ENCODE data around the gene RNF181. TPM values are rescaled to one million over a fixed set of nuclear protein-coding genes. Genes with fewer than 3 reads are reported as not detected.

The RNF181 gene
- total RNA-seq, 1 donor from 2014 or later: 155 TPM

DNA sequence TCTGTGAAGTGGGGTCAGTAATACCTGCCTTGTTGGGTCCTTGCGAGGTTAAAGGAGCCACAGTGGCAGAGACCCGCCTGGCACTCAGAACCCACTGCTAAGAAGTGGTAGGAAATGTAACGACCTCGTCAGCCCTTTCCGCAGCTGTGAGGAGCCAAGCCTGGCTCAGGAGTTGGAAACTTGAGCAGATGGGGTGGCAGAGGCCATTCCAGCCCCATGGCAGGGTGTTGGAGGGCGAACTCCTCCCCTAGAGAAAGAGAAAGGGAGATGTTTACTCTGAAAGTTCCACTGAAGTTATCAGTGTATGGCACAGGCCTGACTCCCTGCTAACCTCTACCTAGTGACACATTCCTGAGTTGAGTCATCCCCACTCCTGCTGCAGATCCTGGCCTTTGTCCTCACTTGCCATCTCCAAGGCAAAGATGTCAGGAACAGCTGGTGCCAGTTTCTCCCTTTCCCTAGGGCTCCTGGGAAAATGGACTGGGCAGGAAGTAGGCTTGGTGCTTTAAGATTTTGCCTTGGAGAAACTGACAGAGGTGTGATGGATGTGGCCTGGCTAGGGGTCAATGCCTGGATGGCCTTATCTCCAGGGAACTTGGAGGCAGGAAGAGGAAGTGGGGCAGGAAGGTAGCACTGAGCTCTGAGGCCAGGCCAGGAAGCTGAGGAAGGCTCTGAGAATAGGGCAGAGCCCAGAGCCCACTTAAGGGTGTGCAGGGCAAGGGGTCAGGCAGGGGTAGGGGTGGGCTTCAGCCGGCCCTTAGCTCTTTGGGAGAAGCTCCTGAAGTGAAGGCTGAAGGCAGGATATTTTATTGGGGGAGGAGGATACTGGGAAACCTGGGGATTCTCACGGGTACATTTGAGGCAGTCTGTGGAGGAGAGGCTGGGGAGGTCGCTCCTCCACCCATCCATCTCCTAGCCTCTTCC lies 10.4 kb upstream of the RNF181 start:
- Mint-ChIP-seq H3K4me3 (ENCODE audit: unreplicated experiment) (peak overlapping the region; percentile 83), H3K36me3 (ENCODE audit: low read depth, unreplicated experiment) (peaks cover 25% of the 10 kb centered on the region), H3K4me1 (ENCODE audit: unreplicated experiment) (peaks cover 77% of the 10 kb centered on the region), H3K27ac (ENCODE audit: unreplicated experiment) (peak overlapping the region; percentile 94), H3K9me3 (ENCODE audit: unreplicated experiment) (no peaks in the 10 kb centered on the region), H3K27me3 (ENCODE audit: unreplicated experiment) (peaks cover 12% of the 10 kb centered on the region)
- DNase-seq (ENCODE audit: low spot score): peak; percentile 62
- TF ChIP-seq, protein P1, sequence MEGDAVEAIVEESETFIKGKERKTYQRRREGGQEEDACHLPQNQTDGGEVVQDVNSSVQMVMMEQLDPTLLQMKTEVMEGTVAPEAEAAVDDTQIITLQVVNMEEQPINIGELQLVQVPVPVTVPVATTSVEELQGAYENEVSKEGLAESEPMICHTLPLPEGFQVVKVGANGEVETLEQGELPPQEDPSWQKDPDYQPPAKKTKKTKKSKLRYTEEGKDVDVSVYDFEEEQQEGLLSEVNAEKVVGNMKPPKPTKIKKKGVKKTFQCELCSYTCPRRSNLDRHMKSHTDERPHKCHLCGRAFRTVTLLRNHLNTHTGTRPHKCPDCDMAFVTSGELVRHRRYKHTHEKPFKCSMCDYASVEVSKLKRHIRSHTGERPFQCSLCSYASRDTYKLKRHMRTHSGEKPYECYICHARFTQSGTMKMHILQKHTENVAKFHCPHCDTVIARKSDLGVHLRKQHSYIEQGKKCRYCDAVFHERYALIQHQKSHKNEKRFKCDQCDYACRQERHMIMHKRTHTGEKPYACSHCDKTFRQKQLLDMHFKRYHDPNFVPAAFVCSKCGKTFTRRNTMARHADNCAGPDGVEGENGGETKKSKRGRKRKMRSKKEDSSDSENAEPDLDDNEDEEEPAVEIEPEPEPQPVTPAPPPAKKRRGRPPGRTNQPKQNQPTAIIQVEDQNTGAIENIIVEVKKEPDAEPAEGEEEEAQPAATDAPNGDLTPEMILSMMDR (IDR thresholded peaks at IDR 0.05; ENCODE audit: unreplicated experiment): no peak

DNA sequence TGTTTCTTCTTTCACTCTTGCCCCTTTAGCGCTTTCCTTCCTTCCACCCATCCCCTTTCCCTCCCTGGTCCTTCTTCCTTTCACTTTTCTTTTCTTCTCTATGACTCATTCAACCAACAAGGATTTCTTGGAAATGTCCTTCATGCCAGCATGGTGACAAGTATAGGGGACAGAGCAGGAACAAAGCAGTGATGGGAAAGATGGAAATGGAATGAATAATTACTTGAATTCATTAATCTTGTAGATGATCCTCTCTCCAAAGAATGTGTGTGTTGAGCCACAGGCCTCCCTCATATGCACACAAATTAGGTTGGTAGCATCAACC lies 9.8 kb upstream of the RNF181 start:
- H3K36me3 Mint-ChIP-seq (ENCODE audit: low read depth, unreplicated experiment): peaks cover 25% of the 10 kb centered on the region
- H3K9me3 Mint-ChIP-seq (ENCODE audit: unreplicated experiment): no peaks in the 10 kb centered on the region
- TF ChIP-seq, protein P1 (IDR thresholded peaks at IDR 0.05; ENCODE audit: unreplicated experiment): no peak
- peak overlapping the region; percentile 94 for H3K27ac Mint-ChIP-seq (ENCODE audit: unreplicated experiment)
- peak overlapping the region; percentile 83 for H3K4me3 Mint-ChIP-seq (ENCODE audit: unreplicated experiment)
- no peak for DNase-seq (ENCODE audit: low spot score)
- H3K4me1 Mint-ChIP-seq (ENCODE audit: unreplicated experiment): peaks cover 80% of the 10 kb centered on the region
- H3K27me3 Mint-ChIP-seq (ENCODE audit: unreplicated experiment): peaks cover 13% of the 10 kb centered on the region

DNA sequence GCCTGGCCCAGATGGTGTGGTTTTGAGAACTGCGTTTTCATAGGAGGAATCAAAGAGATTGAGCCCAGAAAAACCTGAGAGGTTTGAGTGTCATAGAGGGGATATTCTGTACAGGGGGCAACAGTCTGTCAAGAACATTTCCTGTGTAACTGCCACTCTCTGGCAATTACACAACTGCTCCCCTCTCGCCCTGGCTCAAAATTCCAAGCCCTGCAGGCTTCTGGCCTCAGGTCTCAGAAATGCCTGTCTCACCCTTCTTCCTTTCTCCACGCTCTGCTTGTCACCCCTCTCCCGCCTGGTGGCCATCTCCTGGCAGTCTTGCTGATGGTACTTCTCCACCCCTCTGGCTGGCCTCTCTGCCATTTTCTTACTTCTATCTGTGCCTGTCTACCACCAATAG lies 7.3 kb upstream of the RNF181 start:
- Mint-ChIP-seq H3K9me3 (ENCODE audit: unreplicated experiment) (no peaks in the 10 kb centered on the region), H3K36me3 (ENCODE audit: low read depth, unreplicated experiment) (peaks cover 27% of the 10 kb centered on the region), H3K4me1 (ENCODE audit: unreplicated experiment) (peaks cover 81% of the 10 kb centered on the region), H3K27me3 (ENCODE audit: unreplicated experiment) (peaks cover 15% of the 10 kb centered on the region), H3K27ac (ENCODE audit: unreplicated experiment) (peak overlapping the region; percentile 89), H3K4me3 (ENCODE audit: unreplicated experiment) (peak overlapping the region; percentile 57)
- TF ChIP-seq, protein P1 (IDR thresholded peaks at IDR 0.05; ENCODE audit: unreplicated experiment): no peak
- no peak for DNase-seq (ENCODE audit: low spot score)

DNA sequence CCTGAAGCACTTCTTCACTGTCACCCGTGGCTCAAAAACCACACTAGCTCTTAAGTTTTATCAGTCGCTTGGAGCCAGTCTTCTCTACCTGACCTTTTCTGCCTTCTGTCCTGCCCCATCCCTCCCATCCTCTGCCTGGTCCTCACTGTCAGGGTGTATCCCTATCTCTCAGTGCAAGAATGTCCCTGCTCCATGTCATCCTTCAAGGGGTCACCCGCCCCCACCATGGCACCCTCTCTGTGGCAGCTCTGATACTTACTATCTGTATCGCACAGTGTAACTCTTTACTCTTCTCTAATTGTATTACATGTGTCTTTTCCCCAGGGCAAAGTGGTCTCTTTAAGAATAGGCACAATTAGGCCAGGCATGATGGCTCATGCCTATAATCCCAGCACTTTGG lies 6.9 kb upstream of the RNF181 start:
- DNase-seq (ENCODE audit: low spot score): no peak
- H3K36me3 Mint-ChIP-seq (ENCODE audit: low read depth, unreplicated experiment): peaks cover 29% of the 10 kb centered on the region
- peak overlapping the region; percentile 80 for H3K27ac Mint-ChIP-seq (ENCODE audit: unreplicated experiment)
- peak overlapping the region; percentile 57 for H3K4me3 Mint-ChIP-seq (ENCODE audit: unreplicated experiment)
- no peaks in the 10 kb centered on the region for H3K9me3 Mint-ChIP-seq (ENCODE audit: unreplicated experiment)
- TF ChIP-seq, protein P1 (IDR thresholded peaks at IDR 0.05; ENCODE audit: unreplicated experiment): no peak
- H3K4me1 Mint-ChIP-seq (ENCODE audit: unreplicated experiment): peaks cover 79% of the 10 kb centered on the region
- H3K27me3 Mint-ChIP-seq (ENCODE audit: unreplicated experiment): peaks cover 14% of the 10 kb centered on the region

DNA sequence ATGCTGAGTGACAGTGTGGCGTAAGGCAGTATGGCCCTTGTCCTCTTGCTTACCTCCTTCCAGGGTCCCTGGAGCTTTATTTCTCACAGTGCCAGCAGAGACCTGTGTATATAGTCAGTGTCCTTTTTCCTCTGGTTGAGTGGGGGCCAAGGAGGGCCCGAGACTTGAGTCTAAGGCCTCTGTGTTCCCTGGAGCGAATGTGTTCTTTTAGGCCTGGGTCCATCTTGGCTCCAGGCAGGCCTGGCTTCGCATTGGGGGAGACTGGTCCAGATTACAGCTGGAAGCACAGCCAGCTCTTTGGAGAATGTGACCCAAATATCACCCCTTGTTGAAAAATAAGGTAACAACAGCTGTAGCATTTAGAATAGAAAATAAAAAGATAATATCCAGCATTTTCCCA lies 6.4 kb upstream of the RNF181 start:
- Mint-ChIP-seq H3K27ac (ENCODE audit: unreplicated experiment) (peak overlapping the region; percentile 80), H3K36me3 (ENCODE audit: low read depth, unreplicated experiment) (peaks cover 33% of the 10 kb centered on the region), H3K9me3 (ENCODE audit: unreplicated experiment) (no peaks in the 10 kb centered on the region), H3K27me3 (ENCODE audit: unreplicated experiment) (peaks cover 13% of the 10 kb centered on the region), H3K4me3 (ENCODE audit: unreplicated experiment) (no peak overlapping the region), H3K4me1 (ENCODE audit: unreplicated experiment) (peaks cover 79% of the 10 kb centered on the region)
- DNase-seq (ENCODE audit: low spot score): no peak
- TF ChIP-seq, protein P1 (IDR thresholded peaks at IDR 0.05; ENCODE audit: unreplicated experiment): no peak
